GM23248 (cell line): ENCODE measurements around the gene TP63. TPM values are rescaled to one million over a fixed set of nuclear protein-coding genes. Genes with fewer than 3 reads are reported as not detected.
A peak's percentile ranks its signal among the peaks of the same experiment; 100 is the strongest.

Experiments
- DNase-seq: peaks from one replicate; pipeline ENCODE4 v3.0.0-alpha.2; 2015
- H2AFZ ChIP-seq: fragments of 200-600 bp; sonication (generic); 2 replicates; pipeline ENCODE4 v1.6.1; 2016; ENCODE audit warnings: antibody characterized with exemption
- H3F3A ChIP-seq: fragments of 200-600 bp; sonication (generic); 2 replicates; pipeline ENCODE4 v1.6.1; 2016; ENCODE audit warnings: mild to moderate bottlenecking, antibody characterized with exemption, mixed run types; ENCODE audit not compliant: insufficient read depth
- H3K27ac ChIP-seq: fragments of 200-600 bp; sonication (generic); 2 replicates; pipeline ENCODE4 v1.5.1; 2016; ENCODE audit warnings: mild to moderate bottlenecking
- H3K27me3 ChIP-seq: fragments of 200-600 bp; sonication (generic); replicated peaks from 2 replicates; pipeline ENCODE4 v1.6.1; 2016; ENCODE audit warnings: mild to moderate bottlenecking; ENCODE audit not compliant: insufficient read depth
- H3K36me3 ChIP-seq: fragments of 200-600 bp; sonication (generic); 2 replicates; pipeline ENCODE4 v1.6.1; 2016; ENCODE audit warnings: low read depth, mild to moderate bottlenecking
- H3K4me1 ChIP-seq: fragments of 200-600 bp; sonication (generic); 2 replicates; pipeline ENCODE4 v1.6.1; 2016; ENCODE audit warnings: mild to moderate bottlenecking; ENCODE audit not compliant: insufficient read depth
- H3K4me2 ChIP-seq: fragments of 200-600 bp; sonication (generic); one replicate; pipeline ENCODE4 v1.6.1; 2016; ENCODE audit warnings: mild to moderate bottlenecking; ENCODE audit not compliant: unreplicated experiment
- H3K4me3 ChIP-seq: fragments of 200-600 bp; sonication (generic); 2 replicates; pipeline ENCODE4 v1.5.1; 2016; ENCODE audit warnings: mild to moderate bottlenecking
- H3K79me2 ChIP-seq: fragments of 200-600 bp; sonication (generic); 2 replicates; pipeline ENCODE4 v1.6.1; 2016; ENCODE audit warnings: mild to moderate bottlenecking; ENCODE audit not compliant: insufficient read depth
- H3K9ac ChIP-seq: fragments of 200-600 bp; sonication (generic); 2 replicates; pipeline ENCODE4 v1.6.1; 2016; ENCODE audit warnings: mild to moderate bottlenecking
- H3K9me2 ChIP-seq: fragments of 200-600 bp; sonication (generic); 2 replicates; pipeline ENCODE4 v1.6.1; 2016; ENCODE audit warnings: mixed run types, mild to moderate bottlenecking, moderate library complexity; ENCODE audit not compliant: insufficient read depth
- H3K9me3 ChIP-seq: fragments of 200-600 bp; sonication (generic); one replicate; pipeline ENCODE4 v1.6.1; 2017; ENCODE audit warnings: low read depth
- H4K20me1 ChIP-seq: fragments of 200-600 bp; sonication (generic); 2 replicates; pipeline ENCODE4 v1.6.0; 2016; ENCODE audit not compliant: insufficient read depth
- EZH2 ChIP-seq: fragments of 200-600 bp; sonication (generic); IDR thresholded peaks from 2 replicates; pipeline ENCODE4 v1.6.1; 2018; ENCODE audit warnings: antibody characterized with exemption, mild to moderate bottlenecking; ENCODE audit not compliant: insufficient read depth, poor library complexity, severe bottlenecking
- EZH2phosphoT487 ChIP-seq: fragments of 200-600 bp; sonication (generic); IDR thresholded peaks from 2 replicates; pipeline ENCODE4 v1.6.1; 2018; ENCODE audit warnings: antibody characterized with exemption, moderate library complexity, mild to moderate bottlenecking, low read depth; ENCODE audit not compliant: insufficient read depth
- WGBS, 2 experiments: methylation state at CpG; one replicate each; pipeline ENCODE4 v1.1.6; 2015 to 2017; ENCODE audit warnings: low lambda C conversion rate in 2 of 2, low coverage in 1 of 2; ENCODE audit errors: missing lambda C conversion rate in 2 of 2; 5-methylcytosine and 5-hydroxymethylcytosine counted together
- in situ Hi-C: fragments of 300-500 bp; cut with MboI; formaldehyde crosslinking; loops from 2 replicates; pipeline ENCODE4 v1.15.0; 2020
- polyA plus RNA-seq: library from polyadenylated mRNA; unstranded; fragments of >200 nt; fragmentation: Nextera tagmentation; extraction: Ambion mirVana; gene quantifications from 2 replicates; pipeline ENCODE4 v1.2.1, GENCODE V29; 2016
- total RNA-seq: library from RNA; depleted of rRNA; stranded (reverse); fragments of >200 nt; shearing (Covaris generic); gene quantifications from 2 replicates; pipeline ENCODE4 v1.2.3, GENCODE V29; 2014

TP63 gene
- total and polyA plus RNA-seq, 2 experiments from 2014 or later, result not detected

DNA sequence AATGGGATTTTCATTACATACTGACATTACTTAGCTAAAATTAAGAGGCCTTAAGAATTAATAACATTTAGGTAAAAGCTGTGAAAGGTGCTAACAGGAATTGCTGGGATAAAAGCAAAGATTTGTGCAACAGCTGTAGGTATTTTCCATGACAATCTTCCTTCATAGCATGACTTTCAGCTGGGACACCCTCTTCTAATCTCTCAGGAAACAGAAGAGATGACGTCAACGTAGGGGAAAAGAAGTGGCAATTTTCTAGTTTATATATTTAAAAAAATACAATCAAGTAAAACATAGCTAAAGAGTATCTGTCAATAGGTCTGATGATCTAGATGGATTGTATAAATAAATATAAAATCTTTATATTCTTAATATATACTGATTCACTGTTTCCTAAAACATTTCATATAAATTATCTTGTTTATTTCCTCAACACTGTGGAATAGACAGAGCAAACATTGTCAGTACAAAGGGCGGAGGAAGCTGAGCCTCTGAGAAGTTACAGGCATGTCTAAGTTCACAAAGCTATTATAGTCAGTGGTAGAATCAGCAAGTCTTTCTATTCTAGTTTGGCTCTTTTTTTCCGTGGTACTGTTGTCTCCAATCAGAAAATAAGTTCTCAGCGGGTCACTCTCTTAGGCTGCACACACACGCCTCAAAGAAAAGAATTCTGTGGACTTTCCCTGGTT lies 272.5 kb downstream of the TP63 start:
- no peak for TF ChIP-seq EZH2phosphoT487
- TF ChIP-seq EZH2, result no peak
- no peak overlapping the region for H2AFZ ChIP-seq
- H3F3A ChIP-seq, result peaks cover 2% of the 10 kb centered on the region; the same call in 1 of the 2 replicates
- H3K4me1 ChIP-seq, result peaks cover 9% of the 10 kb centered on the region
- H3K27ac ChIP-seq, result no peak overlapping the region
- no peaks in the 10 kb centered on the region for H3K27me3 ChIP-seq
- no peak overlapping the region for H3K4me3 ChIP-seq
- no peaks in the 10 kb centered on the region for H3K9me3 ChIP-seq
- no peak overlapping the region for H3K9ac ChIP-seq
- no peak overlapping the region for H3K4me2 ChIP-seq
- no peak for DNase-seq
- no peaks in the 10 kb centered on the region for H3K79me2 ChIP-seq
- in situ Hi-C loops, result no loop called here
- H3K9me2 ChIP-seq, result no peaks in the 10 kb centered on the region
- no peaks in the 10 kb centered on the region for H3K36me3 ChIP-seq
- no peaks in the 10 kb centered on the region for H4K20me1 ChIP-seq
- 90 to 93% methylated on average over 6 of the region's 6 CpGs for WGBS, 2 experiments

DNA sequence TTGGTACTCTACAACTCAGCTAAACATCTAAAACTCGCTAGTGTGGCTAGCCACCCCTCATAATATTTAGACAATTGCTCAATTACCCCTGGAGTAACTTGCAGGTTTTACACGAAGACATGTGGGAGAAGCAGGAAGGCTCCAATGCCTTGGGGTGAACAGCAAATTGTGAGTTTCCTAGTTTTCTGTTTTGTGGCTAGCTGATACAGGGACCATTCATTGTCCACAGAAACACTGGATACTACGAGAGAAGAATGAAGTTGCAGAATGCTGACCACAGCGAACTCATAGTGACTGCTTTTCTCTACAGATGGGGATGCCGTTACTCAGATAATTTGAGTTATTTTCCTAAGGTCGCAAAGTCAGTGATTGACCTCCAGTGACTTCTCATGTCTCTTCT lies 276.6 kb downstream of the TP63 start:
- H4K20me1 ChIP-seq, result no peaks in the 10 kb centered on the region
- H3K79me2 ChIP-seq, result no peaks in the 10 kb centered on the region
- WGBS, 2 experiments, result 95 to 96% methylated on average over 6 of the region's 6 CpGs
- no peaks in the 10 kb centered on the region for H3K27me3 ChIP-seq
- no peak overlapping the region for H3K27ac ChIP-seq
- peaks cover 8% of the 10 kb centered on the region; the same call in 1 of the 2 replicates for H3F3A ChIP-seq
- H2AFZ ChIP-seq, result 0 out of 2 replicates have a peak overlapping the region, but pooled peaks have one; percentile 3
- no peaks in the 10 kb centered on the region for H3K36me3 ChIP-seq
- no peaks in the 10 kb centered on the region for H3K9me3 ChIP-seq
- no peak for TF ChIP-seq EZH2phosphoT487
- TF ChIP-seq EZH2, result no peak
- in situ Hi-C loops, result no loop called here
- H3K4me1 ChIP-seq, result peaks cover 18% of the 10 kb centered on the region
- DNase-seq, result no peak
- H3K4me2 ChIP-seq, result no peak overlapping the region
- no peak overlapping the region for H3K4me3 ChIP-seq
- H3K9ac ChIP-seq, result no peak overlapping the region
- H3K9me2 ChIP-seq, result no peaks in the 10 kb centered on the region

DNA sequence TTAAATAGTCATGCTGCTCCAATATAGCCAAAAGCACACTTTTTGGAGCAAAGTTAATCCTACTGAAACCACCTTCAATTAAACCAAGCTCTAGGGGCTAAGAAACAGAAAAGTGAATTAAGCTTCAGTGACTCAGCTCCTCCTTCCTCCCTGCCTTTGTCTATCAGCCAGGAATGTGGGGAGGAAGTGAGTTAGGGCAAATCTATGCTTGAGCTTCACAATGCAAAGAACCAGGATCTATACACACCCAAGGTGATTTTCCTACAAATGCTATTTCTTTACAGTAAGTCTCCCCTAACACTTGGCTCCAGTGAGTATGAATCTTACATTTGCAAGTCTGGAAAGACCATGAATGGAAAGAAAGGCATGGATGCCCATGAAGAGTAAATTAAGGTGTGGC lies 277.5 kb downstream of the TP63 start:
- H2AFZ ChIP-seq, result peak overlapping the region; percentile 3; the same call in 1 of the 2 replicates
- H3K4me1 ChIP-seq, result peaks cover 21% of the 10 kb centered on the region
- TF ChIP-seq EZH2 (no peak), EZH2phosphoT487 (no peak)
- peak; percentile 72 for DNase-seq
- H3K9ac ChIP-seq, result no peak overlapping the region
- H3K27me3 ChIP-seq, result no peaks in the 10 kb centered on the region
- H4K20me1 ChIP-seq, result no peaks in the 10 kb centered on the region
- peaks cover 8% of the 10 kb centered on the region; the same call in 1 of the 2 replicates for H3F3A ChIP-seq
- H3K79me2 ChIP-seq, result no peaks in the 10 kb centered on the region
- H3K9me3 ChIP-seq, result no peaks in the 10 kb centered on the region
- H3K36me3 ChIP-seq, result no peaks in the 10 kb centered on the region
- peak overlapping the region; percentile 34 for H3K4me2 ChIP-seq
- in situ Hi-C loops, result no loop called here
- H3K4me3 ChIP-seq, result 0 out of 2 replicates have a peak overlapping the region, but pooled peaks have one; percentile 15
- H3K27ac ChIP-seq, result no peak overlapping the region
- no peaks in the 10 kb centered on the region for H3K9me2 ChIP-seq

DNA sequence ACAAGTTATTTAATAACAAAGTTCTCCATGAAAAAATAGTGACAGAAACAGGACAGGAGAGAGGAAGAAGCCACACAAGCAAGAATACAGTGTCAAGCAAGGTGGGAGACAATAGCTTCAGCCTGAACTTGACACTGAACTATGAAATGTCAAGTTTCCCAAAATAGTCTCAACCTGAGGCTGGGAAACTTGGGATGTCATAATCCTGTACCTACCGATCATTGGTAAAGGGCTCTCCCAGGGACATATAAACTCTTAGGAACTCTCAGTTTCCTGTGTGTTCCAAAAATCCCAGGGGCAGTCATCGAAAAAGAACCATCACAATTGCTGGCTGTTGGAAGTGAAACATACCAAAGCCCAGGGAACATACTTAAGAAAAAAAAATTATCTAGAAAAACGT lies 277.9 kb downstream of the TP63 start:
- no peak overlapping the region for H3K27ac ChIP-seq
- no peak overlapping the region for H2AFZ ChIP-seq
- no peaks in the 10 kb centered on the region for H3K36me3 ChIP-seq
- H3K9me3 ChIP-seq, result no peaks in the 10 kb centered on the region
- H4K20me1 ChIP-seq, result no peaks in the 10 kb centered on the region
- H3F3A ChIP-seq, result peaks cover 9% of the 10 kb centered on the region
- peaks cover 26% of the 10 kb centered on the region for H3K4me1 ChIP-seq
- H3K79me2 ChIP-seq, result no peaks in the 10 kb centered on the region
- H3K4me3 ChIP-seq, result no peak overlapping the region
- DNase-seq, result no peak
- peak overlapping the region; percentile 34 for H3K4me2 ChIP-seq
- H3K9me2 ChIP-seq, result no peaks in the 10 kb centered on the region
- in situ Hi-C loops, result no loop called here
- no peak overlapping the region for H3K9ac ChIP-seq
- 95 to 100% methylated on average over 3 of the region's 3 CpGs for WGBS, 2 experiments
- no peaks in the 10 kb centered on the region for H3K27me3 ChIP-seq
- TF ChIP-seq EZH2, result no peak
- no peak for TF ChIP-seq EZH2phosphoT487
